Chondrocyte (in vitro differentiated cells): ENCODE results near the gene SREBF1. TPM values are rescaled to one million over a fixed set of nuclear protein-coding genes. Genes with fewer than 3 reads are reported as not detected.

ENCODE experiments used
- DNase-seq: peaks from one replicate; pipeline ENCODE4 v3.0.0; 2021; ENCODE audit warnings: mixed read lengths, low spot score
- H3K27ac Mint-ChIP-seq: one replicate; pipeline ENCODE4 v1.8.0; 2021; ENCODE audit warnings: mild to moderate bottlenecking, moderate library complexity, mixed read lengths; ENCODE audit not compliant: unreplicated experiment
- H3K27me3 Mint-ChIP-seq: 2 replicates; pipeline ENCODE4 v1.8.0; 2021; ENCODE audit warnings: low read depth, mixed read lengths
- H3K36me3 Mint-ChIP-seq: 2 replicates; pipeline ENCODE4 v1.8.0; 2021; ENCODE audit warnings: low read depth, mixed read lengths
- H3K4me1 Mint-ChIP-seq: 2 replicates; pipeline ENCODE4 v1.8.0; 2021; ENCODE audit warnings: low read depth, mild to moderate bottlenecking, mixed read lengths
- H3K4me3 Mint-ChIP-seq: one replicate; pipeline ENCODE4 v1.8.0; 2021; ENCODE audit warnings: mild to moderate bottlenecking, moderate library complexity, mixed read lengths; ENCODE audit not compliant: unreplicated experiment
- H3K9me3 Mint-ChIP-seq: 2 replicates; pipeline ENCODE4 v1.8.0; 2021; ENCODE audit warnings: low read depth, mixed read lengths
- CTCF ChIP-seq: fragments of 200-600 bp; sonication (generic); IDR thresholded peaks from 2 replicates; pipeline ENCODE4 v1.5.0; 2021; ENCODE audit warnings: antibody characterized with exemption, mild to moderate bottlenecking, moderate library complexity
- total RNA-seq: library from RNA; stranded (reverse); gene quantifications from 3 replicates; pipeline ENCODE4 v1.2.1, GENCODE V29; 2021

Gene SREBF1
- total RNA-seq, 1 donor from 2014 or later: 22.8 TPM

- TF ChIP-seq CTCF: no peak
- no peaks in the 10 kb centered on the region for H3K27me3 Mint-ChIP-seq
- H3K36me3 Mint-ChIP-seq: peaks cover 20% of the 10 kb centered on the region
- DNase-seq: no peak
- H3K4me3 Mint-ChIP-seq: no peak overlapping the region
- no peak overlapping the region for H3K27ac Mint-ChIP-seq
- H3K9me3 Mint-ChIP-seq: no peaks in the 10 kb centered on the region
- no peaks in the 10 kb centered on the region for H3K4me1 Mint-ChIP-seq
Observed at GRCh38 chr17:17801800-17802481, 34.8 kb downstream of the SREBF1 start.

- Mint-ChIP-seq H3K27ac (no peak overlapping the region), H3K4me1 (no peaks in the 10 kb centered on the region), H3K4me3 (no peak overlapping the region), H3K27me3 (no peaks in the 10 kb centered on the region), H3K36me3 (peaks cover 12% of the 10 kb centered on the region), H3K9me3 (no peaks in the 10 kb centered on the region)
- no peak for DNase-seq
- TF ChIP-seq CTCF: no peak
Observed at GRCh38 chr17:17800504-17801021, 36.2 kb downstream of the SREBF1 start.

GRCh38 chr17:17798573-17799255 is 38.1 kb downstream of the SREBF1 start:
- TF ChIP-seq CTCF: no peak
- Mint-ChIP-seq H3K9me3 (no peaks in the 10 kb centered on the region), H3K4me1 (no peaks in the 10 kb centered on the region), H3K36me3 (peaks cover 11% of the 10 kb centered on the region), H3K4me3 (no peak overlapping the region), H3K27me3 (no peaks in the 10 kb centered on the region), H3K27ac (no peak overlapping the region)
- no peak for DNase-seq

- H3K36me3 Mint-ChIP-seq: peaks cover 12% of the 10 kb centered on the region
- no peaks in the 10 kb centered on the region for H3K27me3 Mint-ChIP-seq
- no peaks in the 10 kb centered on the region for H3K9me3 Mint-ChIP-seq
- H3K27ac Mint-ChIP-seq: no peak overlapping the region
- TF ChIP-seq CTCF: no peak
- no peak for DNase-seq
- no peak overlapping the region for H3K4me3 Mint-ChIP-seq
- H3K4me1 Mint-ChIP-seq: no peaks in the 10 kb centered on the region
Observed at GRCh38 chr17:17798010-17798556, 38.7 kb downstream of the SREBF1 start.

- no peak overlapping the region for H3K27ac Mint-ChIP-seq
- no peak for TF ChIP-seq CTCF
- no peaks in the 10 kb centered on the region for H3K27me3 Mint-ChIP-seq
- peaks cover 12% of the 10 kb centered on the region for H3K36me3 Mint-ChIP-seq
- no peaks in the 10 kb centered on the region for H3K9me3 Mint-ChIP-seq
- no peak for DNase-seq
- H3K4me3 Mint-ChIP-seq: no peak overlapping the region
- peaks cover 7% of the 10 kb centered on the region for H3K4me1 Mint-ChIP-seq
Observed at GRCh38 chr17:17797119-17797809, 39.5 kb downstream of the SREBF1 start.
